GDM1 (cell line): ENCODE measurements around the gene DHX36.

ENCODE experiments used
- DNase-seq: peaks from one replicate; lab custom pipeline; 2025; lab: John Stamatoyannopoulos, UW

The DHX36 gene

GRCh38 chr3:154280161-154280560, 44.1 kb downstream of the DHX36 start:
- no peak for DNase-seq

- DNase-seq: no peak
These were observed 48.3 kb downstream of the DHX36 start for GRCh38 chr3:154275965-154276364.

GRCh38 chr3:154275292-154275691, 49.0 kb downstream of the DHX36 start:
- DNase-seq: no peak

GRCh38 chr3:154274348-154274747, 49.9 kb downstream of the DHX36 start:
- DNase-seq: no peak

- no peak for DNase-seq
These were observed 50.9 kb downstream of the DHX36 start for GRCh38 chr3:154273381-154273780.

- no peak for DNase-seq
These were observed 69.8 kb downstream of the DHX36 start for GRCh38 chr3:154254527-154254926.

DNA sequence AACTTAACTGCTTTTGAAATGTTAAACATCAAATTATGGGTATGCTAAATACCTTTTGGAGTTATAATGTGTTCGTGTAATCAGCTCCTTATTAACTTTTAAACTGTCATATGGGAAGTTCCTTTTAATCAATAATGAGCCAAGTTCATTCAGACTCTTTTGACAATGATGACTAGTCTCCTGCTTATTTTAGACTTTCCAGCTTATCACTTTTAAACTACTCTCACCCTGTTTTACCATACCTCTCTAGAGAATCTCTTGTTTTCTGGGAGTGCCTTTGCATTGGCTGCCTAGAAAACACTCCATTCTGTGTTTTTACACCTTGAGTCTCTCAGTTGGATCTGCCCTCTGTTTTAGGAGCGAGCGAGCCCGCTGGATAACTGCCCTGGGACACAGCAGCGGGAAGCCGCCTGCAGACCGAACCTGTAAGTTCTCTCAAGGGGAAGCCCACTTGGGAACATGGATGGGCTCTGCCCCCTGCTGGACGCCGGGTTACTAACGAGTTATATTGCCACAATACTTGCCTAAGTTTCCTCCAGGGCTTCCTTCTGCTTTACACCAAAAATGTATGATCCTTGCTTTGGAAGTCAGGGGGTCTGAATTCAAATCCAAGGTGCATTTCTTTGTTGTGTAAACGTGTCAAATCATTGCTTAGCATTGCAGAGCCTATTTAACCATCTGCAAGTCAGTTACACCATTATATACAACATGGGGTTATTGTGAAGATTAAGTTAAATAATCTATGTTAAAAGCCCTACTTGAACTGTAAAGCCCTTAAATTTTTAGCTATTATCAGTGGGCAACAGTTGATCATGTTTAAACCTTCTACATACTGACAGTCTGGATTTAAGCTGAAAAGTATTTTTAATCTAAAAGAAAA, 71.3 kb downstream of the DHX36 start:
- DNase-seq: peak; percentile 72

DNA sequence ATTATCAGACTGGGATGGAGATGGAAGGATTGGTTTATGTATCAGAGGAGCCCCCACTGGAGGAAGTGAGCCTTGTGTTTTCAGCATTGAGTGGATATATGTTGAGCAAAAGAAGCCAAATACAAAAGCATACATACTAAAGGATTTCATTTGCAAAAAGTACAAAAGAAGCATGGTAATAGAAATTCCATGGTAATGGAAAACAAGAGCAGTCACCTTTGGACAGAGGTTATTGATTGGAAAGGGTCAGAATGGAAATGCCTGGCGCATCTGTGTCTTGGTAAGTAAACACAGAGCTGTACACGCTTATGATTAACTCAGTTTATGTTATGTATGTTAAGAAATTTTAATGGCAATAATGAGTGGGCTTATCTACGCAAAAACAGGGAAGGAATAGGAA, 72.7 kb downstream of the DHX36 start:
- DNase-seq: no peak

GRCh38 chr3:154250291-154250690, 74.0 kb downstream of the DHX36 start:
- no peak for DNase-seq

- no peak for DNase-seq
These were observed 76.4 kb downstream of the DHX36 start for GRCh38 chr3:154247806-154248415.

DNA sequence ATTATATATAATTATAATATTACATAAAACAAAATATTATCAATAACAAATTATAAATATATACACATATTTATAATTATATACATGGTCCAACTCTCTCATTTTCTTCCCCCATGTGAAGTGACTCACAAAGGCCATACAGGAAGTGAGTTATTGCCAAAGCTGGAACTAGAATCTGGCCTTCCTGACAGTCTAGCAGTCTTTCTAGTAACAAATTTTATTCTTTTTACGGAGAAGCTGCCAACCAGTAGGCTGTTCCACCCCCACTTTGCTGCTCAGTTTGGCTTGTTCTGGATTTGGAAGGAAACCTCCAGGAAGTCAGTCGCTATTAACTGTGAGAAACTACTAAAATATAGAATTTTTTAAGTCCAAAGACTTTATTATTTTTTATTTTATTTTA, 79.6 kb downstream of the DHX36 start:
- DNase-seq: no peak

GRCh38 chr3:154243353-154243752, 80.9 kb downstream of the DHX36 start:
- no peak for DNase-seq

DNA sequence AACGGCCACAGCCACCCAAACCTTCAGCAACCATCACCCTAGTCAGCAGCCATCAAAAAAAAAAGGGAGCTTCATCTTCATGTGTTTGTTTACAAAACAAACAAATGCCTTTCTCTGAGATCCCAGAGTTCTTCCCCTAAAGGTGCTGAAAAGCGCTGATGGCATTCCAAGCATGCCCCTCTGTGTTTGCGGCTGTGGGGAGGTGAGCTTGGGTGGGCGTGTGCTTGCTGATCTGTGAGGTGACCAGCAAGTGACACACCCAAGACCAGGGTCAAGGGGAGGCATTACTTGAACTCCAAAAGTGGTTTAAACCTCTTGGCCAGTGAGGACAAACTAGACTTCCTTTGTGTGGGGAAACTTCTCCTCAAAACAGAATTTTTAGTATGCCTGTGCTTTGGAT, 81.5 kb downstream of the DHX36 start:
- DNase-seq: no peak

GRCh38 chr3:154241496-154241895, 82.8 kb downstream of the DHX36 start:
- DNase-seq: no peak

- no peak for DNase-seq
These were observed 84.1 kb downstream of the DHX36 start for GRCh38 chr3:154240235-154240634.

DNA sequence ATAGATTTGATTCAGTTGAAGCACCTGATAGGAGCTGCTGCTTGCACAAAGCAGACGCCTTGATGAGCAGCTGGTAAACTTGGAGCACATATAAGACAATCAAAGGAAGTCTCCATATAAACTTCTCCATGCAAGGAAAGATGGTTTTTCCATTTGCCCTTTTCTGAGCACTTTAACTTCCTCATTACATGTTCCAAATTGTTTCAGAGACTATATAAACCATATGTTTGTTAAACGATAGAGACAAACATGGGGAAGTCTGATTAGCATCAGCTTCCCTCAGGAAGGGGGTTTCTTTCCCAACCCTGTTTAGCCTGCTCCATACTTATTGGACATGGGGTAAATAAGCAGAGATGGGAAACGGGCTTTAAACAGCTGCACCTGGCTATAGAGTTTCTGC, 88.0 kb downstream of the DHX36 start:
- no peak for DNase-seq

DNA sequence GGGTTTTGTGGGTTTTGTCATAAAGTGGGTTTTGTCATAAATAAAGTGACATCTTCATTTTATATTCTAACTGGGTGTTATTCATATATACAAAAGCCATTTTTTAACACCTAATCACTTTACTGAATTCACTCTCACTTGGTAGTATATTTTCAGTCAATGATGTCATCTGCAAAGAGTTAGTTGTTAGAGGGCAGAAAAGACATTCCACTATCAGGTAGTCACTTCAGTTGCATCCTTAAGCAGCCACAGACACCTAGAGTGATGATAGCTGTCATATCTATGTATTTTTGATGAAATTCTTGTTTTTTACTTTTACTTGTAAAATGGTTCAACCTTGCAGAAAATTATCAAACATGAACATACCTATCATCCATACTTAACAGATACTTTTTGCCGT, 89.0 kb downstream of the DHX36 start:
- DNase-seq: no peak

DNA sequence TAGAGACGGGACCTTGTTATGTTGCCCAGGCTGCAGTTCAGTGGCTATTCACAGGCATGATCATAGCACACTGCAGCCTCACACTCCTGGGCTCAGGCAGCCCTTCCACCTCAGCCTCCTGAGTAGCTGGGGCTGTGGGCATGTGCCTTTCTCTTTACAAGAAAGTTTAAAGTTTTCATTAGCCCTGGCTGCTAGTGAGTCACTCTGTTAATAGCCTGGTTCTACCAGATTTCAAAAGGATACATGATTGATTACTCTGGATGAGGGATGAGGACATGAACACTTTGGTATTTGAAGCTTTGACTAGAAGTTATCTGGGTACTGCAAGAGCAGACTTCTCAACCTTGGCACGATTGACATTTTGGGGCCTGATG, 95.1 kb downstream of the DHX36 start:
- DNase-seq: no peak

GRCh38 chr3:154228561-154229216, 95.6 kb downstream of the DHX36 start:
- DNase-seq: no peak

GRCh38 chr3:154227531-154227930, 96.8 kb downstream of the DHX36 start:
- no peak for DNase-seq

GRCh38 chr3:154225536-154225935, 98.8 kb downstream of the DHX36 start:
- DNase-seq: no peak

DNA sequence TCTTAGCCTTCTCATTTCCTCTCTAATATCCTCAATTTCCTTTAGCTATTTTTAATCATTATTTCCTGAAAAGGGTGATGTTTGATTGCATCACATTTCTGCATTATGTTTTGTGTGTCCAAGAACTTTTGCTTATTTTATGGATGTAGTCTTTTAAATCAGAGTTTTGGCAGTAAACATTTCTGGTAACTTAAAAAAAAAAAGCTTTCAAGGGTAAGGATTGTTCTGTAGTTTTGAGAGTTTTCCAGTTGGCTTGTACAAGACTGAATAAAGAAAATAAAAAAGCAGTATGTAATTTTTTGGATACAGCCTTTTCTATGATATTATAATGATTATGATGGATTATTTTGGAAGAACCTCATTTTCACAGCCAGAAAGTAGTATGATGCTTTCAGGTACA, 99.4 kb downstream of the DHX36 start:
- DNase-seq: no peak

GRCh38 chr3:154224366-154224765, 99.9 kb downstream of the DHX36 start:
- DNase-seq: no peak
